Regular cardiac myocyte (primary cell): ENCODE results near the gene PSMB7. TPM values are rescaled to one million over a fixed set of nuclear protein-coding genes. Genes with fewer than 3 reads are reported as not detected.

ENCODE experiments used
- total RNA-seq: library from RNA; depleted of rRNA; stranded (reverse); fragments of >200 nt; gene quantifications from 2 replicates; pipeline ENCODE4 v1.2.3, GENCODE V29; 2014

PSMB7 gene
- 144 and 317 TPM in 2 replicates for total RNA-seq

GRCh38 chr9:124415102-124415851 lies at the start of gene PSMB7:
TSS of gene PSMB7 (minus strand) at chr9:124415442. CDS start at chr9:124415425, 17 bp downstream.

GRCh38 chr9:124450241-124450924 lies 35.1 kb upstream of the PSMB7 start, which contains the start of gene ADGRD2:
TSS of gene ADGRD2 (plus strand) at chr9:124450451. CDS start at chr9:124451667, 1,216 bp downstream.

Other genes with a start within 250 kb of the PSMB7 start
- 33.5 and 51.0 TPM in 2 replicates for gene NEK6, start 157.5 kb downstream of the PSMB7 start, total RNA-seq
- not detected in 2 replicates for gene ADGRD2, start 35.0 kb upstream of the PSMB7 start, total RNA-seq
- gene NR5A1, start 92.0 kb upstream of the PSMB7 start, total RNA-seq = under 0.01 TPM in 1 of 2 replicates, not detected in the other